DOHH2 (cell line): ENCODE results near the gene GIPC3.

ENCODE experiments used
- CTCF ChIP-seq: fragments of 200-600 bp; sonication (generic); IDR thresholded peaks from one replicate; pipeline ENCODE4 v1.5.1; 2014; ENCODE audit warnings: antibody characterized with exemption, mild to moderate bottlenecking, low read depth, low read length; ENCODE audit not compliant: poor library complexity, severe bottlenecking
- EZH2phosphoT487 ChIP-seq: fragments of 200-600 bp; sonication (generic); IDR thresholded peaks from 2 replicates; pipeline ENCODE4 v1.6.1; 2017; ENCODE audit warnings: borderline replicate concordance, mild to moderate bottlenecking, antibody characterized with exemption, low read length, moderate library complexity, mixed read lengths

GRCh38 chr19:3637621-3638020 lies 52.3 kb downstream of the GIPC3 start:
- TF ChIP-seq CTCF = no peak
- no peak for TF ChIP-seq EZH2phosphoT487
